Kidney epithelial cell (primary cell): ENCODE data around the gene DCC. TPM values are rescaled to one million over a fixed set of nuclear protein-coding genes. Genes with fewer than 3 reads are reported as not detected.
A peak's percentile ranks its signal among the peaks of the same experiment; 100 is the strongest.

Source experiments
- DNase-seq: peaks from one replicate; pipeline ENCODE4 v3.0.0-alpha.2; 2010; ENCODE audit warnings: low read depth
- H3K27me3 ChIP-seq: 2 replicates; pipeline ENCODE4 v1.6.0; 2011; ENCODE audit warnings: low read length; ENCODE audit not compliant: control insufficient read depth, insufficient read depth
- H3K36me3 ChIP-seq: 2 replicates; pipeline ENCODE4 v1.5.1; 2011; ENCODE audit warnings: low read length; ENCODE audit not compliant: control insufficient read depth, insufficient read depth
- H3K4me3 ChIP-seq: 2 replicates; pipeline ENCODE4 v1.5.1; 2011; ENCODE audit warnings: low read depth, mild to moderate bottlenecking, control low read depth, low read length
- total RNA-seq: library from RNA; depleted of rRNA; stranded (reverse); fragments of >200 nt; gene quantifications from 2 replicates; pipeline ENCODE4 v1.2.3, GENCODE V29; 2015
- TF ChIP-seq, protein P1 (sequence below): IDR thresholded peaks from 2 replicates; pipeline ENCODE4 v1.5.1; 2011; ENCODE audit warnings: mild to moderate bottlenecking, moderate library complexity, low read length, control low read depth, inconsistent platforms; ENCODE audit not compliant: insufficient read depth, poor library complexity, severe bottlenecking

DCC gene
- total RNA-seq, 1 donor from 2014 or later: 0.04 TPM

DNA sequence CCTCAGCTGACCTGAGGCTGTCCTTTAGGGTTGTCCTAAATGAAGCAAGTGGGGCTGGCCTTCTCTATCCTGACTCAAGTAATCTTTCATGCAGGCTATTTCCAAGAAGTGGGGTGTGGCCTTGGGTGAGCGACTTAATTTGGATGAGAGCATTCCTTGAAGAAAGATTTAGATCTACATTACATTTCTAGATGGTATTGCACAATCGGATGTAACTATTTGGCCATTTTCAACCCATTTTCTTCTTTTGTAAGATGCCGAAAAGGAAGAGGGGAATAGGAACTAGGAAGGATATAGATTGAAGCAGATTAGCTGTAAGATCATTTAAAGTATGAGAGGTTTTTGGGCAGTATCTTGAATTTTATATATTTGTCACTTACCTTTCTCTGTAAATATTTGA lies 1138.2 kb downstream of the DCC start:
- Histone ChIP-seq H3K4me3 (no peak overlapping the region), H3K36me3 (no peaks in the 10 kb centered on the region), H3K27me3 (no peaks in the 10 kb centered on the region)
- TF ChIP-seq, protein P1, sequence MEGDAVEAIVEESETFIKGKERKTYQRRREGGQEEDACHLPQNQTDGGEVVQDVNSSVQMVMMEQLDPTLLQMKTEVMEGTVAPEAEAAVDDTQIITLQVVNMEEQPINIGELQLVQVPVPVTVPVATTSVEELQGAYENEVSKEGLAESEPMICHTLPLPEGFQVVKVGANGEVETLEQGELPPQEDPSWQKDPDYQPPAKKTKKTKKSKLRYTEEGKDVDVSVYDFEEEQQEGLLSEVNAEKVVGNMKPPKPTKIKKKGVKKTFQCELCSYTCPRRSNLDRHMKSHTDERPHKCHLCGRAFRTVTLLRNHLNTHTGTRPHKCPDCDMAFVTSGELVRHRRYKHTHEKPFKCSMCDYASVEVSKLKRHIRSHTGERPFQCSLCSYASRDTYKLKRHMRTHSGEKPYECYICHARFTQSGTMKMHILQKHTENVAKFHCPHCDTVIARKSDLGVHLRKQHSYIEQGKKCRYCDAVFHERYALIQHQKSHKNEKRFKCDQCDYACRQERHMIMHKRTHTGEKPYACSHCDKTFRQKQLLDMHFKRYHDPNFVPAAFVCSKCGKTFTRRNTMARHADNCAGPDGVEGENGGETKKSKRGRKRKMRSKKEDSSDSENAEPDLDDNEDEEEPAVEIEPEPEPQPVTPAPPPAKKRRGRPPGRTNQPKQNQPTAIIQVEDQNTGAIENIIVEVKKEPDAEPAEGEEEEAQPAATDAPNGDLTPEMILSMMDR: no peak
- DNase-seq: no peak

DNA sequence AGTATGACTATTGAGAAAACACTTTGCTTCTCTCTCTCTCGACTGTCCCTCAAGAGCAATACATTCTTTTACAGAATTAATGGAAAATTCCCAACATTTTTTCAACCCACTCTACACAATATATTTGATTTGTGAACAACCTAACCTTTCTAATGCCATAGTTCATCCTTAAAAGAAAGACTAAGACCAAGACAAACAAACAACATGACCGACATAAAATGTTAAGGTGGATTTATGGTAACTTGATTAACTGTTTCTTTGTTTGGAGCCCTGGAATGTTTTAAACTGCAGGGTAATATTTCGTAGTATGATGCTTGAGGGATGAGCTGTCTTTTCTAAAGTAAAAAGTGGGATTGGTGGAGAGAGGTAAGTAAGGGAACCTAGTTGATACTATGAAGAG lies 1146.3 kb downstream of the DCC start:
- DNase-seq: no peak
- H3K4me3 ChIP-seq: no peak overlapping the region
- H3K36me3 ChIP-seq: no peaks in the 10 kb centered on the region
- TF ChIP-seq, protein P1: no peak
- H3K27me3 ChIP-seq: no peaks in the 10 kb centered on the region

GRCh38 chr18:53489266-53489665 lies 1149.3 kb downstream of the DCC start:
- DNase-seq: peak; percentile 12
- no peak overlapping the region for H3K4me3 ChIP-seq
- H3K36me3 ChIP-seq: no peaks in the 10 kb centered on the region
- TF ChIP-seq, protein P1: no peak
- H3K27me3 ChIP-seq: no peaks in the 10 kb centered on the region

GRCh38 chr18:53490019-53490418 lies 1150.0 kb downstream of the DCC start:
- Histone ChIP-seq H3K27me3 (no peaks in the 10 kb centered on the region), H3K36me3 (no peaks in the 10 kb centered on the region), H3K4me3 (no peak overlapping the region)
- no peak for DNase-seq
- TF ChIP-seq, protein P1: no peak

DNA sequence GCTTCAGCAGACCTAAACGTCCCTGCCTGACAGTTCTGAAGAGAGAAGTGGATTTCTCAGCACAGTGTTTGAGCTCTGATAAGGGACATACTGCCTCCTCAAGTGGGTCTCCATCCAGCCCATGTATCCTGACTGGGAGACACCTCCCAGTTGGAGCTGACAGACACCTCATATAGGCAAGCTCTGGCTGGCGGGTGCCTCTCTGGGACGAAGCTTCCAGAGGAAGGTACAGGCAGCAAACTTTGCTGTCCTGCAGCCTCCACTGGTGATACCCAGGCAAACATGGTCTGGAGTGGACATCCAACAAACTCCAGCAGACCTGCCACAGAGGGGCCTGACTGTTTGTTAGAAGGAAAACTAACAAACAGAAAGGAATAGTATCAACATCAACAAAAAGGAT lies 1156.0 kb downstream of the DCC start:
- DNase-seq: no peak
- H3K36me3 ChIP-seq: no peaks in the 10 kb centered on the region
- no peaks in the 10 kb centered on the region for H3K27me3 ChIP-seq
- TF ChIP-seq, protein P1: no peak
- H3K4me3 ChIP-seq: no peak overlapping the region

- Histone ChIP-seq H3K27me3 (no peaks in the 10 kb centered on the region), H3K36me3 (no peaks in the 10 kb centered on the region), H3K4me3 (no peak overlapping the region)
- TF ChIP-seq, protein P1: no peak
- no peak for DNase-seq
Measured at GRCh38 chr18:53503914-53504441, 1164.0 kb downstream of the DCC start.
